HepG2 (cell line): ENCODE data around the gene TMC4. TPM values are rescaled to one million over a fixed set of nuclear protein-coding genes. Genes with fewer than 3 reads are reported as not detected.

Experiments
- GZF1 ChIP-seq: sonication (generic); formaldehyde crosslinking; IDR thresholded peaks from 2 replicates; pipeline ENCODE4 v1.5.1; 2020; ENCODE audit warnings: mild to moderate bottlenecking, missing genetic modification reagents
- HOXA7 ChIP-seq: sonication (generic); formaldehyde crosslinking; IDR thresholded peaks from 2 replicates; pipeline ENCODE4 v1.8.1; 2022; ENCODE audit warnings: mild to moderate bottlenecking, missing genetic modification reagents, moderate library complexity
- IKZF1 ChIP-seq: fragments of 450-650 bp; IDR thresholded peaks from 2 replicates; pipeline ENCODE4 v1.7.1; 2016
- KDM3A ChIP-seq: IDR thresholded peaks from 2 replicates; pipeline ENCODE4 v1.6.1; 2018; ENCODE audit warnings: low read depth, missing compliant biosample characterization
- KLF13 ChIP-seq: sonication (generic); formaldehyde crosslinking; IDR thresholded peaks from 2 replicates; pipeline ENCODE4 v1.4.0; 2020; ENCODE audit warnings: mild to moderate bottlenecking, missing genetic modification reagents
- KMT2B ChIP-seq: IDR thresholded peaks from 2 replicates; pipeline ENCODE4 v1.6.1; 2016; ENCODE audit warnings: missing genetic modification reagents, missing compliant biosample characterization
- NFE2L1 ChIP-seq: sonication (generic); formaldehyde crosslinking; IDR thresholded peaks from 2 replicates; pipeline ENCODE4 v1.4.0; 2020; ENCODE audit warnings: missing genetic modification reagents, mild to moderate bottlenecking, borderline replicate concordance
- PAXIP1 ChIP-seq: sonication (generic); formaldehyde crosslinking; conservative IDR thresholded peaks from 2 replicates; pipeline ENCODE4 v1.4.0; 2020; ENCODE audit warnings: mild to moderate bottlenecking, missing genetic modification reagents, moderate library complexity
- RBAK ChIP-seq: sonication (generic); formaldehyde crosslinking; IDR thresholded peaks from 2 replicates; pipeline ENCODE4 v1.5.1; 2020; ENCODE audit warnings: mild to moderate bottlenecking, missing genetic modification reagents
- TCF7 ChIP-seq: sonication (generic); IDR thresholded peaks from 2 replicates; pipeline ENCODE4 v1.6.1; 2016; ENCODE audit warnings: antibody characterized with exemption, low read depth
- ZBTB3 ChIP-seq: sonication (generic); formaldehyde crosslinking; IDR thresholded peaks from 2 replicates; pipeline ENCODE4 v1.4.0; 2020; ENCODE audit warnings: low read depth, mild to moderate bottlenecking, moderate library complexity, missing genetic modification reagents, borderline replicate concordance
- ZMAT3 ChIP-seq: sonication (generic); formaldehyde crosslinking; conservative IDR thresholded peaks from 2 replicates; pipeline ENCODE4 v1.7.0; 2021; ENCODE audit warnings: missing genetic modification reagents
- ZNF18 ChIP-seq: sonication (generic); formaldehyde crosslinking; IDR thresholded peaks from 2 replicates; pipeline ENCODE4 v1.8.0; 2022; ENCODE audit warnings: mild to moderate bottlenecking, missing genetic modification reagents; ENCODE audit not compliant: insufficient replicate concordance
- ZNF30 ChIP-seq: sonication (generic); formaldehyde crosslinking; IDR thresholded peaks from 2 replicates; pipeline ENCODE4 v1.5.0; 2020; ENCODE audit warnings: mild to moderate bottlenecking, missing genetic modification reagents
- ZNF441 ChIP-seq: sonication (generic); formaldehyde crosslinking; IDR thresholded peaks from 2 replicates; pipeline ENCODE4 v1.7.0; 2021; ENCODE audit warnings: missing genetic modification reagents, borderline replicate concordance
- ZNF512B ChIP-seq: sonication (generic); formaldehyde crosslinking; IDR thresholded peaks from 2 replicates; pipeline ENCODE4 v1.5.1; 2020; ENCODE audit warnings: missing genetic modification reagents, mild to moderate bottlenecking, borderline replicate concordance
- ZNF670 ChIP-seq: sonication (generic); formaldehyde crosslinking; IDR thresholded peaks from 2 replicates; pipeline ENCODE4 v1.8.0; 2022; ENCODE audit warnings: mild to moderate bottlenecking, missing genetic modification reagents, borderline replicate concordance
- ZNF746 ChIP-seq: sonication (generic); formaldehyde crosslinking; IDR thresholded peaks from 2 replicates; pipeline ENCODE4 v1.8.0; 2022; ENCODE audit warnings: mild to moderate bottlenecking, missing genetic modification reagents
- polyA plus RNA-seq, 8 experiments: library from polyadenylated mRNA; depleted of rRNA in 3 of 8; stranded (reverse) in 7 of 8; unstranded in 1 of 8; fragments of >200 nt; fragmentation: Illumina TruSeq in 4 of 8; extraction: Trizol in 4 of 8; gene quantifications; 2 replicates each; pipeline versions ENCODE4 v1.2.1 to v1.2.3, GENCODE V29; 2011 to 2016; ENCODE audit warnings: low read depth in 4 of 8, missing spikeins in 1 of 8, mixed read lengths in 1 of 8; ENCODE audit not compliant: insufficient read depth in 1 of 8
- total RNA-seq, 5 experiments: library from RNA; depleted of rRNA; stranded (reverse); fragments of >200 nt; fragmentation: Illumina TruSeq; extraction: Trizol; gene quantifications; 2 replicates each; pipeline ENCODE4 v1.2.3, GENCODE V29; 2016; ENCODE audit warnings: low read depth in 1 of 5

The TMC4 gene
- total and polyA plus RNA-seq, 2 of the 13 experiments (the other 11 are each of a cell fraction or from before 2014, with no cell fraction given), result 0.13 to 0.24 TPM

- TF ChIP-seq ZNF512B (CRISPR knock-in tag), result no peak
- no peak for TF ChIP-seq ZNF30 (CRISPR knock-in tag)
- peak; percentile 47; the same call in 1 of the 2 replicates for TF ChIP-seq KMT2B
- TF ChIP-seq KLF13, result no peak
- TF ChIP-seq ZNF746 (CRISPR knock-in tag), result 0 out of 2 replicates have a peak, but pooled peaks have one; percentile 12
- no peak for TF ChIP-seq GZF1 (CRISPR knock-in tag)
- no peak for TF ChIP-seq TCF7
- no peak for TF ChIP-seq ZNF18 (CRISPR knock-in tag)
- peak; percentile 71; the same call in 1 of the 2 replicates for TF ChIP-seq ZNF441 (CRISPR knock-in tag)
- no peak for TF ChIP-seq IKZF1
- TF ChIP-seq KDM3A (CRISPR knock-in tag), result no peak
- no peak for TF ChIP-seq NFE2L1
- TF ChIP-seq ZBTB3, result no peak
- no peak for TF ChIP-seq ZNF670 (CRISPR knock-in tag)
- no peak for TF ChIP-seq PAXIP1
- TF ChIP-seq RBAK (CRISPR knock-in tag), result no peak
- TF ChIP-seq HOXA7, result no peak
- TF ChIP-seq ZMAT3, result peak; percentile 57; the same call in 1 of the 2 replicates
Measured at GRCh38 chr19:54159352-54160181, 13.4 kb downstream of the TMC4 start, which contains the start of gene LENG1 (continued).
